SK-N-MC (cell line): ENCODE data around the gene RASSF3.

Source experiments
- EZH2 ChIP-seq: fragments of 200-600 bp; sonication (generic); IDR thresholded peaks from one replicate; pipeline ENCODE4 v1.6.1; 2017; ENCODE audit warnings: antibody characterized with exemption
- FOXP2 ChIP-seq: optimal IDR thresholded peaks from 2 replicates; pipeline ENCODE3; 2011; ENCODE audit warnings: mild to moderate bottlenecking, moderate library complexity; ENCODE audit not compliant: insufficient read depth; ENCODE audit errors: extremely low read length, control extremely low read depth
- POLR2AphosphoS5 ChIP-seq: IDR thresholded peaks from 2 replicates; pipeline ENCODE4 v1.6.1; 2012; ENCODE audit warnings: mild to moderate bottlenecking, low read depth, low read length, borderline replicate concordance

- no peak for TF ChIP-seq EZH2
- no peak for TF ChIP-seq POLR2AphosphoS5
- no peak for TF ChIP-seq FOXP2
Measured at GRCh38 chr12:64685050-64685449, 74.8 kb downstream of the RASSF3 start.
